GM21381 (cell line): ENCODE measurements around the gene FMN1.

Experiments used
- ATAC-seq: cut with Tn5 transposase; IDR thresholded peaks from one replicate; pipeline ENCODE4 v1.9.1; 2021; ENCODE audit warnings: mild to moderate bottlenecking, moderate library complexity; ENCODE audit not compliant: unreplicated experiment

FMN1 gene

DNA sequence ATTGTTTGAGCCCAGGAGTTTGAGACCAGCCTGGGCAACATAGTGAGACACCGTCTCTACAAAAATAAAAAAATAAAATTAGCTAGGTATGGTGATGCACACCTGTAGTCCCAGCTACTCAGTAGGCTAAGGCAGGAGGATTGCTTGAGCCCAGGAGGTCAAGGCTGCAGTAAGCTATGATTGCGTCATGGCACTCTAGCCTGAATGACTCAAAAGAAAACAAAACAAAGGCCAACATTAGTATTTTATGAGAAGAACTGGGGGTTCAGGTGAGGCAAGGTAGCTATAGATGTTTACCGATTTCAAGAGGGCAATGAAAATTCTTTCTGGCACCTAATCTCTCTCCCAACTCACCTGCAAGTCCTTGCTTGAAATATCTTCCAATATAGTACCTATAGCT is 399.5 kb downstream of the FMN1 start:
- no peak for ATAC-seq

DNA sequence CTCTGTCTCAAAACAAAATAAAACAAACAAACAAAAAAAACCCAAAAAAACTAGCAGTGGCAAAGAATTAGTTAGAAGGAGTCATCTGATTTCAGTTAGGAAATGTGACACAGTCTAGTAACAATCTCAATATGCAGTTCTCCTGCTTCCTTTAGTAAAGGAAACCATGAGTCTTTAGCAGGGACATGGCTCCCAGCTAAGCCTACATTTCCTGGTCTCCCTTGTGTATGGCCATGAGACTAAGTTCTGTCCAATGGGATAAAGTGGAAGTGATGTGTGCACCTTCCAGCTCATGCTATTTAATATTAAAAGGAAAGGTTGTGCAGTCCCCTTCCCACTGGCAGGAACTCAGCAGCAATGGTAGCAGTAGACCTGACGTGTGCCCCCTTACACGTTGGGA is 402.1 kb downstream of the FMN1 start:
- no peak for ATAC-seq

GRCh38 chr15:32790352-32790999 is 404.0 kb downstream of the FMN1 start:
- ATAC-seq = no peak

GRCh38 chr15:32787949-32788348 is 406.6 kb downstream of the FMN1 start:
- ATAC-seq = no peak

- ATAC-seq = no peak
Observed at GRCh38 chr15:32786906-32787305, 407.6 kb downstream of the FMN1 start.

GRCh38 chr15:32784581-32784980 is 409.9 kb downstream of the FMN1 start:
- no peak for ATAC-seq

- ATAC-seq = no peak
Observed at GRCh38 chr15:32781781-32782180, 412.7 kb downstream of the FMN1 start.

- ATAC-seq = no peak
Observed at GRCh38 chr15:32778391-32779176, 415.9 kb downstream of the FMN1 start.

DNA sequence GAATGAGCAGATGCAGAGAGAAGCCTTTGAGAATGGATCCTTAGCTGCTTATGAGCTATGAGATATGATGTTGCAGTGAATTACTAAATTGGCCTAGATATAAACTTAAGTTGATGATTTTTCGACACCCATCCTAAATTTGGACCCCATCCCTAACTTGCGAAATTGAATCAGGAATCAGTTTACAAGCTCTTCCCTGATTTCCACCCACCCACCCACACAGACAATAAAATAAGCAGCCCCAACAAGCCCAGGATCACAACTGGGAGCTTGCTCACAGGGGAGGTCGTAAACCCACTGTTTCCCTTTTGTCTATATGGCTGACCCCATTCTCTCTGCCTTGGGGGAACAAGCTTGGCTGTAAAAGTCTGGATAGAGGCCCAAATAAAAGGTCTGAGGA is 419.4 kb downstream of the FMN1 start:
- ATAC-seq = no peak

DNA sequence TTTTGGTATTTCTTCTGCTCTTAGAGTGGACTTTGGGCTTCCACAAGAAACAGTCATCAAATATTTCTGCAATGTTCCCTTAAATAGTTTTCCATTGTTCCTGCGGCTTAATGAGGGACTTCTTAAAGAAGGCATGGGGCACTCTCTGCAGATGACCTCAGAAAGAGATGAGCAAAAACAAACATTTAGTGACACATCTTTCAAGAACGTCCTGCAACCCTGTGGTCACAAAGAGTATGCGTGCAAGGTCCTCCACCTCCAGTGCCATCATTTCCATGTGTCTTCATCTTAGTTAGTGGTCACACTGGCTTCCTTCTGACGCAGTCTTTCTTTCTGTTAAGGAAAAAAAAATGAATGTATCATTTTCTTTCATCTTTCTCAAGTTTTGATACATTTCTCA is 420.5 kb downstream of the FMN1 start:
- no peak for ATAC-seq

DNA sequence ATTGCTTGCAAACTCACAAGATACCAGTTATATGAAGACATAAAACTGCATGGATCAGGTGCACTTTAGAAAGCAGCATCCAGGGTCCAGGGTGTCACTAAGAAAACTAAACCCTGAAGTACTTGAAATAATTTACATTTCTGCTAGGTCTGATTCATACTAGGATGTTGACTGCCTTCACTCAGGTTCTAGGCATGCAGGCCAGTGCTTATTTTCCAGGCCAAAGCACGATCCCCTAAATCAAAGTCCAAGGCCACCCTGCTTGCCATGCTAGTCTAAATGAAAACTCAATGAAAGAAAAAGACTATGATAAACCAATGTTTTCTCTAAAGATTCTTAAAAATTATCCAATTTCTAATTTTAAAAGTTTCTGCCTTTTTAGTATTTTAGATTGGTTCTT is 427.3 kb downstream of the FMN1 start:
- no peak for ATAC-seq

DNA sequence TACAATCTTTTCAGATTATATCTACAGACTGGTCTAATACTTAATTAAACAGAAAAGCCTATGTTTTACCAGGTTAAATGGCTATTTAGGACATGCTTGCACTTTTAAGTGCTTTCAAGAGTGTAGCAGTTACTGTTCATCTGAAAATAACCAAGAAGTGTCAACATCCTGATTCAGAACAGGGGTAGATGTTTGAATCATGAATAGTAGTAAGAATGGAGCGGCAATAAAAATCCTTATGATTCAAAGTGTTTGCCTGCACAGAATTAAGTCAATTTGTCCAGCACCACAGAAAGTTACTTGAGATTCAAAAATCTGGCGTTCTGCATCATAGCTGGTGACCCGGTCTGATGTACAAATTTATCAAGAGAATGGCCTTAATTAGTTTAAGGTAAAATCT is 428.4 kb downstream of the FMN1 start:
- no peak for ATAC-seq

DNA sequence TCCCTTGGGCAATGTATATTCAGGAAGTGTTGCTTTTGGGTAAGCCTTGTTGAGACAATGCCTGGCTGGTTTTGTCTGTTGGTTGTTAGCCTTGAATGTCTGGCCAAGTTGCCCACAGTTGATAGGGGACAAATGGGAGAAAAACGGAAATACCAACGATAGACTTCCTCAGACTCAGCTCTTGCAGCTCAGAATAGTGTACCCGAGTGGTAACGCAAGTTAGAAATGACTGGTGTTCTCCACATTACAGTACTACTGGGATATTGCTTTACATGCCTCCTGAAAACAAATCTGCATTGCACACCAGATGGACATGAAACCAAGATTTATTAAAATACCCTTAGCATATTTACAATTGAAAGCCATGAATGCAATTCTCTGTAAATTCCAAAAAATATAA is 429.3 kb downstream of the FMN1 start:
- no peak for ATAC-seq

DNA sequence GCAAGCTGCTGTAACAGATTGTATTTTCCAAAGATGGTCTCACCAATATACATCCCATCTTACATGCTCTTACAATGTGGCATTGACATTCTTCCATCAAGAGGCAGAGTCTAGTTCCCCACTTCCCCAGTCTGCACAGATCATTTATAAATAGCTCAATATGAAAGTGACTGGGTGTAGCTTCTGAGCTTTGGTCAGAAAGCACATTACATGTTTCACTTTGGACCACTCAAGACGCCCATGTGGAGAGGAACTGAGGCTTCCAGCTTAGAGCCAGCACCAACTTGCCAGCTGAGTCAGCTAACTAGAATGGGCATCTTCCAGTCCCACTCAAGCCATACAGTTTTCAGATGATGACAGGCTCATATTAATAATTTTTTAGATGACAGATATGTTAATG is 431.2 kb downstream of the FMN1 start:
- no peak for ATAC-seq

DNA sequence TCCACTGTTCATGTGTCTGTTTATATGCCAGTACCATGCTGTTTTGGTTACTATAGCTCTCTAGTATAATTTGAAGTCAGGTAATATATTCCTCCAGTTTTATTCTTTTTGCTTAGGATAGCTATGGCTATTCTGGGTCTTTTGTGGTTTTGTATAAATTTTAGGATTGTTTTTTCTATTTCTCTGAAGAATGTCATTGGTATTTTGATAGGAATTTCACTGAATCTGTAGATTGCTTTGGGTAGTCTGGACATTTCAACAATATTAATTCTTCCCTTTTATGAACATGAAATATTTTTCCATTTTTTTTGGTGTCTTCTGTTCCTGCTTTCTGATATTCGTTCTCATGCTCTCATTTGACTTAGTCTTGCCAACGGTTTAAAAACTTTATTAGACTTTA is 437.1 kb downstream of the FMN1 start:
- no peak for ATAC-seq

GRCh38 chr15:32750979-32751378 is 443.5 kb downstream of the FMN1 start:
- ATAC-seq = no peak

DNA sequence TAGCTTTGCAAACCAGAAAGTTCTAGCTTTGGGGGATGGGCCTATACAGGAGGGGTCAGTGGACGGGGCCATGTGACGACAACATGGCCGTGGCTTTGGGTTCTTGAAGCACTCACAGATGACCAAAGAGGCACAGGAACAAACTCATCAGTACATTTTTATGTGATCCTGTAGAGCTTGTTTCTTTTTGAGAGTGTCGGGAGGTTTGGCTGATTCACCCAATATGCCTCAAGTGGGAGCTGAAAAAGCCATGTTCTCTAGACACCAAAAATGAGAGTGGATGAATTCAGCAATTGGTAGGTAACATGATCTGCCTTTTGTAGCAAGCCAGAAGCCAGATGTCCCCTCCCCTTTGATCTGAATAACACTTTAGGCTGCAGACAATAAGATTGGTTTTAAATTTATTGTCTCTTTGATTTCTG is 446.6 kb downstream of the FMN1 start:
- ATAC-seq = no peak

GRCh38 chr15:32746116-32746857 is 448.2 kb downstream of the FMN1 start:
- ATAC-seq = no peak

DNA sequence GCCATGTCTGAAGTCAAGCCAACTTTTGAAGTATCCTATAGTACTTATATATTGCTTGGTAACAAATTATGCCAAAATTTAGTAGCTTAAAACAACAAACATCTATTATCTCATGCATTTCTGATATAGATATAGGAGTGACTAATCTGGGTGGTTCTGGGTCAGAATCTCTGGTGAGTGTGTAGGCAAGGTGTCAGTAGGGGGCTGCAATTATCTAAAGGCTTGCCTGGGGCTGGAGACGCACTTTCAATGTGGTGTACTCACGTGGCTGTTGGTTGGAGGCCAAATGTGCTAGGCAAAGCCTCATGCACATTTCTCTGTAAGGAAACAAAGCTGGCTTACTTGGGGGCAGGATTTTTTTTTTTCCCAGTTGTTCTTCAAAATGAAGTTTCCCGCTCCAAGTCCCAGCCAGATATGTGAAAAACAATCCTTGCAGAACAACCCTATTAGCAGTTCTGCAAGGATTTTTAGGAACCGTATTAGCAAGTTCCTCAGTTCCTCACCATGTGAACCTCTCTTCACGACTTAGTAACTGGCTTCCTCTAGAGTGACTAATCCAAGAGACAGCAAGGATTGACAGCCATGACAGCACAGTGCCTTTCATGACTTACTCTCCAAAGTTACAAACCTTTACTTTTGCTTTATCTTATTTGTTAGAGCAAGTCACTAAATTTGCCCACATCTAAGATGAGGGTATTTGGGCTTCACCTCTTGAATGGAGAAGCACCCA is 450.9 kb downstream of the FMN1 start:
- no peak for ATAC-seq

GRCh38 chr15:32739522-32740063 is 454.9 kb downstream of the FMN1 start:
- no peak for ATAC-seq

- ATAC-seq = no peak
Observed at GRCh38 chr15:32738666-32739065, 455.8 kb downstream of the FMN1 start.
